Activated CD8-positive, alpha-beta T cell treated with anti-CD3 and anti-CD28 coated beads for 36 hours (primary cell): ENCODE data around the gene KIRREL2. TPM values are rescaled to one million over a fixed set of nuclear protein-coding genes. Genes with fewer than 3 reads are reported as not detected.

Experiments used
- ATAC-seq: fragments of 200-7000 bp; cut with Tn5 transposase; one replicate; pipeline ENCODE4 v1.10.0; 2021; ENCODE audit warnings: mild to moderate bottlenecking, moderate library complexity
- CTCF ChIA-PET: fragments of 350-600 bp; sonication (Branson Sonifier 250); formaldehyde crosslinking; loops from one replicate; lab custom pipeline; 2021; ENCODE audit warnings: antibody characterized with exemption; lab: Charles Lee
- POLR2A ChIA-PET: fragments of 350-600 bp; sonication (Branson Sonifier 250); formaldehyde crosslinking; loops from one replicate; lab custom pipeline; 2021; ENCODE audit warnings: antibody characterized with exemption; lab: Charles Lee
- DNase-seq: peaks from one replicate; pipeline ENCODE4 v3.0.0-alpha.2; 2020
- H3K27ac Mint-ChIP-seq: one replicate; pipeline ENCODE4 v1.8.0; 2021; ENCODE audit warnings: mild to moderate bottlenecking, mixed read lengths
- H3K27me3 Mint-ChIP-seq: one replicate; pipeline ENCODE4 v1.8.0; 2021; ENCODE audit warnings: mixed read lengths
- H3K36me3 Mint-ChIP-seq: one replicate; pipeline ENCODE4 v1.8.0; 2021; ENCODE audit warnings: low read depth, mixed read lengths
- H3K4me1 Mint-ChIP-seq: one replicate; pipeline ENCODE4 v1.8.0; 2021; ENCODE audit warnings: low read depth, mixed read lengths
- H3K4me3 Mint-ChIP-seq: one replicate; pipeline ENCODE4 v1.8.0; 2021; ENCODE audit warnings: mild to moderate bottlenecking, moderate library complexity, mixed read lengths
- H3K9me3 Mint-ChIP-seq: one replicate; pipeline ENCODE4 v1.8.0; 2021; ENCODE audit warnings: mixed read lengths
- CTCF ChIP-seq: fragments of 200-600 bp; IDR thresholded peaks from one replicate; pipeline ENCODE4 v1.8.0; 2022; ENCODE audit warnings: antibody characterized with exemption, mild to moderate bottlenecking
- intact Hi-C: fragments of 100-400 bp; cut with micrococcal nuclease; formaldehyde crosslinking; loops from one replicate; pipeline ENCODE4 v1.10.0; 2022
- total RNA-seq, 2 experiments: library from RNA; stranded (reverse); gene quantifications; one replicate each; pipeline ENCODE4 v1.2.3, GENCODE V29; 2021

The KIRREL2 gene
- total RNA-seq, 2 experiments from 2014 or later: 1.4 TPM

- no peak for TF ChIP-seq CTCF
- ATAC-seq (peak; percentile 56), DNase-seq (peak; percentile 96)
- Mint-ChIP-seq H3K4me3 (peak overlapping the region; percentile 86), H3K27me3 (no peaks in the 10 kb centered on the region), H3K9me3 (no peaks in the 10 kb centered on the region), H3K4me1 (peaks cover 43% of the 10 kb centered on the region), H3K27ac (peak overlapping the region; percentile 96), H3K36me3 (peaks cover 17% of the 10 kb centered on the region)
- ChIA-PET CTCF (interaction anchor here (0.8 to 3.3 kb wide), 3 partner anchors 18 to 27 kb away, joined by 3 to 12 read pairs (median 5); no protein-coding TSS in a partner anchor), POLR2A (interaction anchor here (0.6 to 1.2 kb wide), 10 partner anchors 8 to 304 kb away, joined by 3 to 4 read pairs (median 3); partner anchors contain the start of gene WDR62)
- intact Hi-C loops: loop anchor here (2.0 kb wide), 1 partner anchor 191 kb away; no protein-coding TSS in a partner anchor
Measured at GRCh38 chr19:35903550-35904179, 47.0 kb downstream of the KIRREL2 start.

DNA sequence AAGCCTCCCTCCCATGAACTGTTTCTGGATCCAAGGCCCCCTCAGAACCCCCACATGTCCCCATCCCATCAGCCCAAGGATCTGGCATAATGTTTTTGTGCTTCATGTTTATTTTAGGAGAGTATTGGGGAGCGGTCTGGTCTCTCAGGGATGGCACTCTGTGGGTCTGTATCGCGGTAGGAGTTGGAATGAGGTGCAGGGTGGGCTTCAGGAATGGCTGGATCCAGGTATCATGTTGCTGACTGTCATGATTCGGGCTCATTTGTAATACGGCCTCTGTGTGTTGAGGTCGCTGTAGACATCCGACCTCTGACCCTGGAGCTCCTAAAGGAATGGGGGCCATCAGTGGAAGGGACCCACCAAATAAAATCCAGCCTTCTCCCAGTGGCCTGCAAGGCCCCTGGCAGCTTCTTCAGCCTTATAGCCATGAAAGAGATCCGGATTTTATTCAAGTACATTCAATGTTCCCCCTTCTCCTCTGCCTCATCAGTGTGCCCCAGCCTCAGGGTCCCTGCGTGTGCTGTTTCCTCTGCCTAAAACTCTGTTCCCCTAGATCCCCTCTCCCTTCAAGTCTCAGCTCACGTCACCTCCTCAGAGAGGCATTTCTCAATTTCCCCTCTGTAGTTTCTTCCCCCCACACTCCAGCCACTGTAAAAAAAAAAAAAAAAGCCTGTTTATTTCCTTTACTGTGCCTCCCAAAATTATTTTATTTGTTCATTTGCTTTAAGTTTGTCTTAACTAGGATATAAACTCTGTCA is 47.8 kb downstream of the KIRREL2 start:
- Mint-ChIP-seq H3K9me3 (no peaks in the 10 kb centered on the region), H3K4me1 (peaks cover 50% of the 10 kb centered on the region), H3K4me3 (peak overlapping the region; percentile 7), H3K27ac (peak overlapping the region; percentile 71), H3K36me3 (peaks cover 10% of the 10 kb centered on the region), H3K27me3 (no peaks in the 10 kb centered on the region)
- intact Hi-C loops: no loop called here
- no peak for TF ChIP-seq CTCF
- DNase-seq (no peak), ATAC-seq (no peak)
- ChIA-PET CTCF (interaction anchor here (0.8 to 3.3 kb wide), 2 partner anchors 17 to 26 kb away, joined by 3 to 12 read pairs; no protein-coding TSS in a partner anchor), POLR2A (interaction anchor here (0.6 to 1.2 kb wide), 7 partner anchors 10 to 457 kb away, joined by 3 to 4 read pairs (median 3); no protein-coding TSS in a partner anchor)

DNA sequence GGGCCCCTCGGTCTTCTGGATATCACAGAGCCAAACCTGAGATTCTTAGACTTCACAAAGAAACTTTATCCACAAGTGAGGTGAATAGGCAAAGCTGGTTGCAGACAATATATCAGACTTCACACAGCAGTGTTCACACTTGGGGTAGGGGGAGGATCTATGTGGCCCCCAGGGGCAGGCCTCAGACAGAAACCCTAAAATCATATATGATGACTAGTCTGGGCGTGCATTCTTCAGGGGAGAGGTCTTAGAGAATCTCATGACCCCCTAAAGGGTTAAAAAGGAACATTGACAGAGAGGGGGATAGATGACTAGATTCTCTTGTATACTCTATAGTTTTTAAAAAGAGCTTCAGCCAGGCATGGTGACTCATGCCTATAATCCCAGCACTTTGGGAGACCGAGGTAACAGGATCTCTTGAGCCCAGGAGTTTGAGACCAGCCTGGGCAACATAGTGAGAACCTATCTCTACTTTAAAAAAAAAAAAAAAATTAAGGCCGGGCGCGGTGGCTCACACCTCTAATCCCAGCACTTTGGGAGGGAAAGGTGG is 48.5 kb downstream of the KIRREL2 start:
- intact Hi-C loops: no loop called here
- Mint-ChIP-seq H3K27ac (peak overlapping the region; percentile 71), H3K4me3 (no peak overlapping the region), H3K4me1 (peaks cover 52% of the 10 kb centered on the region), H3K27me3 (no peaks in the 10 kb centered on the region), H3K9me3 (no peaks in the 10 kb centered on the region), H3K36me3 (peaks cover 9% of the 10 kb centered on the region)
- TF ChIP-seq CTCF: no peak
- CTCF ChIA-PET: interaction anchor here (3.3 kb wide), 1 partner anchor 26 kb away, joined by 12 read pairs; no protein-coding TSS in a partner anchor
- POLR2A ChIA-PET: interaction anchor here (0.6 to 1.2 kb wide), 6 partner anchors 11 to 193 kb away, joined by 3 to 4 read pairs (median 3); no protein-coding TSS in a partner anchor
- ATAC-seq (no peak), DNase-seq (no peak)

DNA sequence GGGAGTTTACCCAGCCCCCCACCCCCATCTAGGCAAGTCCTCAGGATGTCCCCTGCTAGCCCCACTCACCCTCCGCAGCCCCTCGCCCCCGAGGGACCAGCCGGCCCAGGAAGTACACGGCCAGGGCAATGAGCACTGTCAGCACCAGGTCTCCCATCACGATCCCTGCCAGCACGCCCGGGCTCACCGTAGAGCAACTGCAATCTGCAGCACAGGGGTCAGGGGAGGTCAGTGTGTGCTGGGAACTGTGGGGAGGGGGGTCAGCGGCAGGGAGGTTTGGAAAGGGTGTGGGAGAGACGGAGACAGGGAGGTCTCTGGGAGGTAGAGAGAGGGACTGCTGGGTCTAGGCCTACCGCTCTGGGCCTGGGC is 50.6 kb downstream of the KIRREL2 start:
- no peak overlapping the region for H3K4me3 Mint-ChIP-seq
- no peaks in the 10 kb centered on the region for H3K27me3 Mint-ChIP-seq
- ATAC-seq: no peak
- ChIA-PET POLR2A (no interaction called here), CTCF (no interaction called here)
- H3K4me1 Mint-ChIP-seq: peaks cover 49% of the 10 kb centered on the region
- DNase-seq: no peak
- TF ChIP-seq CTCF: no peak
- intact Hi-C loops: no loop called here
- no peaks in the 10 kb centered on the region for H3K9me3 Mint-ChIP-seq
- H3K36me3 Mint-ChIP-seq: peaks cover 9% of the 10 kb centered on the region
- H3K27ac Mint-ChIP-seq: no peak overlapping the region
